ENCODE results near the gene MATN1.

DNA sequence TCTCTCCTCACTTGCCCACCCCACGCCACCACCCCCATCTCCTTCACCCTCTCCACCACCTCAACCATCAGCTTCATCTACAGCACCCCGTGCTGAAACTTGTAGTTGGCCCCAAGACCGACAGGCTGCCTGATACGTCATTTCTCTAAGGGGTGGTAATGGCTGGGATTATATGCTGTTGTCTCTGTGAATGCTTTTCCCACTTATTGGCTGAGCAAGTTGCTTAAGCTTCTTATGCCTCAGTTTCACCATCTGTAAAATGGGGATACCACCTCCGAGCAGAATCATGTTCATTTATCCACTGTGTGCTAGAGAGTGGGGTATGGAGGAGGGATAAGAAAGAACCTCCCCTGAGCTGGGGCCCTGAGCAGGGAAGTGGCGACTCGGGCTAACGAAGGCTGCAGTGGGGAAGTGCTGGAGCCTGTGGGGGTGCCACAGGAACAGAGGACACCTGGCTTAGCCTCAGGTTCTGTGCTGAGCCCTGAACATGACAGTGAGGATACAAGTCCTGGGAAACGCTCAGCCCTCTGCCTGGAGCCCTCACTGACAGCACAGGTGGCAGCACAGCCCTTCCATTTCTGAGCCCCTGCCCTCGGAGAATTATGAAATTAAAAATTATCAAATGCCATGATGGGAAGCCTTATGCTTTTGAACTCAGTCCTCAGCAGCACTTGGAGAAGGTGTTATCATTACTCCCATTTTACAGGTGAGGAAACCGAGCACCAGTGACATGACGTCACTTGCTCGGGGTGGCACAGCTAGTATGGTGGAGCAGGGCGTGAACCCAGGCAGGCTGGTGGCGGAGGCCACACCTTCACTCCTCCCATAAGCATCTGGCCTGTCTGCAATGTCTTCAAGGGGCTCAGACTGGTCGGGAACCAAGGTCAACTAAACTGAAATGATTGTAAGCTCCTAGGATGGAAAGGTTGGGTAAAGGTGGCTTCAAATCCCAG is 2.8 kb downstream of the MATN1 start:
- TF ChIP-seq CTCF (IDR thresholded peaks at IDR 0.05; ENCODE audit: insufficient read depth, low read length) (no peak), POLR2AphosphoS5 (IDR thresholded peaks at IDR 0.05; ENCODE audit: low read depth) (no peak), REST (IDR thresholded peaks at IDR 0.05; ENCODE audit: insufficient replicate concordance, low read depth) (no peak), SPI1 (IDR thresholded peaks at IDR 0.05; ENCODE audit: borderline replicate concordance, low read depth) (peak; percentile 77; the same call in 1 of the 2 replicates), GABPA (IDR thresholded peaks at IDR 0.05; ENCODE audit: low read depth) (no peak)
